HUDEP-2 (cell line): ENCODE measurements around the gene TDP2.

ENCODE experiments used
- DNase-seq, 76 experiments: peaks; one replicate each; lab custom pipeline; 2025; ENCODE audit not compliant: unreplicated experiment in 76 of 76; lab: John Stamatoyannopoulos, UW

TDP2 gene

GRCh38 chr6:24607310-24608105 lies 59.2 kb downstream of the TDP2 start:
- no peak for DNase-seq

GRCh38 chr6:24606200-24606930 lies 60.3 kb downstream of the TDP2 start:
- DNase-seq: no peak

GRCh38 chr6:24603241-24603640 lies 63.5 kb downstream of the TDP2 start:
- DNase-seq: no peak

GRCh38 chr6:24600903-24601302 lies 65.8 kb downstream of the TDP2 start:
- peak in 2 of 76 experiments; percentile 1 to 4 for DNase-seq
